NCI-H524 (cell line): ENCODE data around the gene TMTC1.

ENCODE experiments used
- DNase-seq, 2 experiments: peaks; one replicate each; lab custom pipeline; 2025; lab: John Stamatoyannopoulos, UW

TMTC1 gene

DNA sequence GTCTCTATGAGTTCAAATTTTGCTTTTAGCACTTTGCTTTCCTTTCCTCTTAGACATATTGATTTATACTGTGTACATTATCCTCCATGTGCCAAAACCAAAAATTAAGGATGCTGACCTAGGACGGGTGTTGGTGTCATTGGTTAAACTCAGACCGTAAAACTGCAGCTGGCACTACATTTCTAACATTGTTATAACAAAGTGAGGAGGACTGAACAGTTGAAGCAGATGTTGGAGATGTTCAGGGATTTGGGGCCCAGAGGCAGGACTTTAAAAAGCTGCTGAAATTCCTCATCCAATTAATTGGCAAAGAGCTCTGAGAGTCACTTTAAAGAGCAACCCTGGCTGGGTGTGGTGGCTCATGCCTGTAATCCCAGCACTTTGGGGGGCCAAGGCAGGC, 72.4 kb downstream of the TMTC1 start:
- DNase-seq, result peak in 1 of 2 experiments; percentile 17

DNA sequence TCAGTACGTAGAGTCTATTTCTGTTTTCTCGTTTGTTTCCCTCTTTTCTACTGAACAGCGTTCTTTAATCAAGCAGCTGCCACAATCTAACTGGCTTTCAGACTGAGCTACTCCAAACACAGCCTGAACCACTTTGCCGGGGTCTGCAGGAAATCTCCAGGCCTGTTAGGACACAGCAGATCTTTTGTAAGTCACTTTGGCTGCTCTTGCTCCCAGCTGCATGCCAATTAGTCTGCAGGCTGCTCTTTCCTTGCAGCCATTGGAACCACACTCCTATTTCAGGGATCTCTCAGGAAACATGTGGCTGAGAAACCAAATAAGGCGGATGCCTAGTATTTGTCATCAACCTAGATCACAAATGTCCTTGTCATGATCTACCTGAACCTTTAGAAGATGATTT, 73.6 kb downstream of the TMTC1 start:
- peak; percentile 11 to 35 for DNase-seq

DNA sequence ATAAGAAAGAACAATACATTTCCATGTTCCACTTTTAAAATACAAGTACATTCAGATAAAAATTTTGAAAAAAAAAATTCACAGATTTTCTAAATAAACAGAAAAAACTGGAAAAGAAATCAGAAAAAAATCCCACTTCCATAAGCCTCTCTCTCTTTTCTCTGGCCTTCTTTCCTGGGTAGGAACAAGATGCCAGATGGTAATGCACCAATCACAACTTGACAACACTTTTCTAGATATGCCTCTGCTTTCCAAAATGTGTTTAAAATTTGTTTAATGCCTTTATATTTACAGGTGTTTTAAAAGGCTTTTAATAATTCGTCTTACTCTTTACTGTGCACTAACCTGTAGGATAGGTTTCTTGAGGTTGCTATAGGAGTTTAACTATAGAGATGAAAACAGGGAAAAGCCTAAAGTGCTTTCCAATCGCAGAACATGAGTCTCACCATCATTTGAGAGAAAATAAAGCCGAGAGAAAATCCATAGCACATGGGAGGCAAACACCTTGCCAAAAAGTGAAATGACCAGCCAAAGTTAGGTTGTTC, 74.2 kb downstream of the TMTC1 start:
- no peak for DNase-seq

DNA sequence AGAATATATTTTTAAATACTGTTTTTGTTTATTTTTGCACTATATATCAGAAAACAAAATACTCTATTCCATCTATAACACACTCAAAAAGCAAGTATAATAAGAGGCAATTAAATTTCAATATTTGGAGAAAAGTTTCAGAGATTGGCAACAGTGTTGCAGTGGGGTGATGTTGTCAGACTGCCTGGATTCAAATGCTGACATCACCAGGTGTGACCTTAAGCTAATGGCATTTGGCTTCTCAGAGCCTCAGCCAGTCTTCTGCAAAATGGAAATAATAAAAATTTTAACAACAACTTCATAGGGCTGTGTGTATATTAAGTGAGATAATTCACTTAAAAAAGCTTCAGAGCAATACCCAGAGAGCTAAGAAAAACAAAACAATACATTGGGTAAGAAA, 74.7 kb downstream of the TMTC1 start:
- no peak for DNase-seq

- DNase-seq, result no peak
These were observed 75.9 kb downstream of the TMTC1 start for GRCh38 chr12:29707846-29708245.

DNA sequence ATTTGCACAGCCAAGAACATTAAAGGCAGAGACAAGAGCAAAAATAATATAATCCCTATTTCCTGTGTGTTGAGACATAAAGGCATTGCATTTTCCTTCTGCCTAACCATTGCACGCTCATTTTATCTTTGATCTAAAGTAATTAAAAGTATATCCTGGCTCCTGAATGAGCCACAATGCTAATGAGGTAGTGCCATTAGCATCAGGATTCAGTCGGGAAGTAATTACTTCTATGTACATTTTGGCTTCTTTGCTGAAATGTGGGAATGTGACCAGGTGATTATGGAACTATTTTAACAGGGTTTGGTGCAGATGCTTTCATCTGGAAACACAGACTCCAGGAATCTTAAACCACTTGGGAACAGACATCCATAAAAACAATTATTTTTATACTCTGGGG, 77.4 kb downstream of the TMTC1 start:
- DNase-seq, result no peak

GRCh38 chr12:29703528-29703927, 80.2 kb downstream of the TMTC1 start:
- no peak for DNase-seq

DNA sequence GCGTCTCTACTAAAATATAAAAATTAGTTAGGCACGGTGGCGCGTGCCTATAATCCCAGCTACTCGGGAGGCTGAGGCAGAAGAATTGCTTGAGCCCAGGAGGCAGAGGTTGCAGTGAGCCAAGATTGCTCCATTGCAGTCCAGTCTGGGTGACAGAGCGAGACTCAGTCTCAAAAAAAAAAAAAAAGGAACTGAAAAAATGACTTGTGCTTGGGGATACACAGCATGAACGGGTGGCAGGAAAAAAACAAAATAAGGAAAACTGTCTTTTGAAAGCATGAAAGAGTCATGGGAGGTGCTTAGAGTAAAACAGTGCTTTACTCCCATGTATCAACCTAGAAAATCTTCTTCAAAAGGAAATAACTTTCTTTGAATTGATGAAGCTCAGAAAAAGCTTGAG, 80.8 kb downstream of the TMTC1 start:
- no peak for DNase-seq

GRCh38 chr12:29702222-29702621, 81.5 kb downstream of the TMTC1 start:
- no peak for DNase-seq

DNA sequence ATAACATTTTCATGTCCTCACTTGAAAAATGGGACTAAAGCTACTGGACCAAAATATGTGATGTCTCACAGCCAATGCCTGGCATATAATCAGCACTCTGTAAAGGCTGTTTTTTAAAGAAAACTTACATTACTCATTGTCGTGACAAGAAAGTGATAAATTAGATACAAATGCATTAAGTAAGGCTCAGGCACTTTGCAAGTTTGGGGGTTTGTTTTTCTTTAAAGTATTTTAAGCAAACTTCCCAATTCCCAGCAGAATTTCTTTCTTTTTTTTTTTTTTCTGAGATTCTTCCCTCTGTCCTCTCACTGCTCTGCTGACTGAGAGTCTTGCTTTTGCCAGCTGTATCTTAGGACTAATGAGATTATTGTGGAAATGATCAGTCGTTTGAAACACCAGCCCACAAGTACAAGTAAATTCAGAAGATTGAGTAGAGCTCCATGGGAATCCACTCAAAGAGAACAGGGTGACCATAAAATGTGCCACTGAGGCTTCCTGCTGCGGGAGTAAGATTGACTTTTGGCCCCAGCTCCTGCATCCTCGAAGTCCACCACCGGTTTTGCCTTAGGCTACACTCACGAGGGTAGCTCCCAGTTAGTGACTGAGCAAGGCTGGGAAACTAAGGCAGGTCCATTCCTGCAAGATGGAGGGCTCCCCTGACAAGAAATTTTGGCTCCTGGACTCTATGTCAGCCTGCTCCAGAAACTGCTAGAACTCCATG, 82.8 kb downstream of the TMTC1 start:
- no peak for DNase-seq

GRCh38 chr12:29698756-29699155, 85.0 kb downstream of the TMTC1 start:
- no peak for DNase-seq

DNA sequence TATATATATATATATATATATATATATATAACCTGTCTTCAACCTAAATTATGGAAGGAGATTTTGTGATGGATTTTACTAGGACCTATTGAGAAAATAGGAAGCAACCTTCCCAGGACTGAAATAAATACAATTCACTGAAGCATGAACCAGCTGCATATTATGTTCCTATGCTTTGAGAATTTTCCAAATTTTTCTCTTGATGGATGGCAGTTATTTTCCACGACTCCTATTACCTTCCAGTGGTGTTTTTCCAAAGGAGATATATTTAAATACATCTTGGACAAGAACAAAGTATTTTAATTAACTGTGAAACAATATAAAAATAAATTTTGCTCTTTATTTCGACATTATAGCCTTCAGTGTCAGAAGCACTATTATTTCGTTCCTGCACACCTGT, 87.9 kb downstream of the TMTC1 start:
- no peak for DNase-seq

DNA sequence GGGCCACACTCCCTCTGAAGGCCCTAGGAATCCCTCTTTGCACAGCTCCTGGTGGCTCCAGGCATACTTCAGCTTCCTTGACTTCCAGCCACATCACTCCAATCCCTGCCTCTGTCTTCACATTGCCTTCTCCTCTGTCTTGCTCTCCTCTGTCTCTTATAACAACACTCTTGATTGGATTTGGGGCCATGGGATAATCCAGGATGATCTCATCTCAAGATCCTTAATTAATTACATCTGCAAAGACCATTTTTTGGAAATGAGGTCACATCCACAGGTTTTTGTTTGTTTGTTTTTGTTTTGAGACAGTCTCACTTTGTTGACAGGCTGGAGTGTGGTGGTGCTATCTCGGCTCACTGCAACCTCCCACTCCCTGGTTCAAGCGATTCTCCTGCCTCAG, 88.7 kb downstream of the TMTC1 start:
- DNase-seq, result no peak

DNA sequence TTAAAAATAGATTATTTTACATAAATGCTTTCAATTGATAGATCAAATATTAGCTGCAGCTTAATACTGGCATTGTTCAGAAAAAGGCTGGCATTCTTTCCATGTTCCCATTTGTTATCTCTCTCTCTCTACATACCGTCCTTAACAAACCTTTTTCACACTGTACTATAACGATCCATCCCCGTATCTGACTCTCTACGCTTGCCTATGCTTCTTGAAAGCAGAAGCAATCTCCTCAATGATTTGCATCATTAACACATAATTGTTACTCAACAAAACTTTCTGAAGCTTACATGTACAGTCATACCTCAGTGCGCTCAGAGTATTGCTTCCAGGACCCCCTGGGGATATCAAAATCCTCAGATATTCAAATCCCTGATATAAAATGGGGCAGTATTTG, 89.7 kb downstream of the TMTC1 start:
- DNase-seq, result no peak

DNA sequence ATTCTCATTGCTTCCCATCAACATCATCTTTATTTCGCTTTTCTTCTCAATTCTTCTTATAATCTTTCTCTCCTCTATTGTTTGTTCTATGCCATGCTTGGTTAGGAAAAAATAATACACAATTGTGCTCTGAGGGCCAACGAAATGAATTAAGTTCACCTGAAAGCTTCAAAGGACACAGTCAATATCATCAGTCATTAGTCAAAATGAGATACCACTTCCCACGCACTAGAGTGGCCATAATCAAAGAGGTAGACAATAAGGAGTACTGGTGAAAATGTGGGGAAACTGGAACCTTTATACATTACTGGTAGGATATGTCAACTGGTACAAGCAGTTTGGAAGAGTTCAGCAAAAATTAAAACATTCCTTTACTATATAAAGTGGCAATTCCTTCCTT, 91.5 kb downstream of the TMTC1 start:
- DNase-seq, result no peak

GRCh38 chr12:29691161-29691854, 92.4 kb downstream of the TMTC1 start:
- no peak for DNase-seq

- DNase-seq, result no peak
These were observed 93.0 kb downstream of the TMTC1 start for GRCh38 chr12:29690728-29691127.

- DNase-seq, result no peak
These were observed 94.8 kb downstream of the TMTC1 start for GRCh38 chr12:29688914-29689313.

GRCh38 chr12:29682088-29682487, 101.7 kb downstream of the TMTC1 start:
- no peak for DNase-seq

- DNase-seq, result no peak
These were observed 102.4 kb downstream of the TMTC1 start for GRCh38 chr12:29681370-29681769.

- DNase-seq, result no peak
These were observed 107.1 kb downstream of the TMTC1 start for GRCh38 chr12:29676676-29677075.

- DNase-seq, result no peak
These were observed 109.3 kb downstream of the TMTC1 start for GRCh38 chr12:29674463-29674862.

GRCh38 chr12:29673346-29673745, 110.4 kb downstream of the TMTC1 start:
- DNase-seq, result no peak

GRCh38 chr12:29672580-29672979, 111.2 kb downstream of the TMTC1 start:
- DNase-seq, result no peak
